Stomach smooth muscle (tissue), 2 donors: ENCODE measurements around the gene MAPT.

Experiments
- H3K27ac ChIP-seq: one replicate; pipeline ENCODE4 v1.7.0; 2013; ENCODE audit warnings: mild to moderate bottlenecking, low read length, inconsistent platforms
- H3K27me3 ChIP-seq, 2 donors: one replicate each; pipeline ENCODE4 v1.7.0; 2013; ENCODE audit warnings: low read length in 2 of 2; ENCODE audit not compliant: insufficient read depth in 2 of 2, control insufficient read depth in 1 of 2
- H3K36me3 ChIP-seq, 2 donors: one replicate each; pipeline ENCODE4 v1.7.0; 2013; ENCODE audit warnings: low read length in 2 of 2; ENCODE audit not compliant: control insufficient read depth in 2 of 2, insufficient read depth in 2 of 2
- H3K4me1 ChIP-seq: one replicate; pipeline ENCODE4 v1.7.0; 2013; ENCODE audit warnings: low read length; ENCODE audit not compliant: control insufficient read depth, insufficient read depth
- H3K4me3 ChIP-seq, 2 donors: one replicate each; pipeline ENCODE4 v1.7.0; 2013; ENCODE audit warnings: low read length in 2 of 2
- H3K9ac ChIP-seq, 2 donors: one replicate each; pipeline ENCODE4 v1.7.0; 2013; ENCODE audit warnings: low read length in 2 of 2, mild to moderate bottlenecking in 1 of 2
- H3K9me3 ChIP-seq, 2 donors: one replicate each; pipeline ENCODE4 v1.7.0; 2013; ENCODE audit warnings: low read length in 2 of 2; ENCODE audit not compliant: control insufficient read depth in 2 of 2
- donor health status: healthy.
- donor health status: Pancreatic carcinoma.

MAPT gene

DNA sequence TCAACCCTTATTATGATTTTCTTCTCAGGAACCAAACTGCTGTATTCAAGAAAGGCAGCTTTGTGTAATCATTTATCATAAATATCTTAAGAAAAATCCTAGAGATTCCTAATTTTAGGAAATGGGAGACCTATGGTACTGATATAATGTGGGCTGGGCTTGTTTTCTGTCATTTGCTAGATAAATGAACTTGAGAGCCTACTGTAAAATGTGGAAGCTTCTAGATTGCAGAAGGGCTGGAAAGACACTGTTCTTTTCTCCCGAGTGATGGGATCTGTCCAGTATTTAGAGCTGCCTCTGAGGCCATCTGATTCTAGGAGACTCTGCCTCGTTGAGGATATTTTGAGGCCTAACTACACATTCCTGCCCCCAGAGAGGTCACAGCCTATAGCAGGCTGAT is 84.8 kb downstream of the MAPT start:
- Histone ChIP-seq H3K27ac (no peak overlapping the region), H3K4me3 (no peak overlapping the region), H3K4me1 (peaks cover 2% of the 10 kb centered on the region), H3K9ac (no peak overlapping the region), H3K27me3 (no peaks in the 10 kb centered on the region), H3K9me3 (no peaks in the 10 kb centered on the region), H3K36me3 (no peaks in the 10 kb centered on the region)

GRCh38 chr17:45980855-45981254 is 86.5 kb downstream of the MAPT start:
- Histone ChIP-seq H3K4me3 (no peak overlapping the region), H3K27ac (no peak overlapping the region), H3K9me3 (no peaks in the 10 kb centered on the region), H3K36me3 (no peaks in the 10 kb centered on the region), H3K27me3 (no peaks in the 10 kb centered on the region), H3K4me1 (peaks cover 2% of the 10 kb centered on the region), H3K9ac (no peak overlapping the region)

DNA sequence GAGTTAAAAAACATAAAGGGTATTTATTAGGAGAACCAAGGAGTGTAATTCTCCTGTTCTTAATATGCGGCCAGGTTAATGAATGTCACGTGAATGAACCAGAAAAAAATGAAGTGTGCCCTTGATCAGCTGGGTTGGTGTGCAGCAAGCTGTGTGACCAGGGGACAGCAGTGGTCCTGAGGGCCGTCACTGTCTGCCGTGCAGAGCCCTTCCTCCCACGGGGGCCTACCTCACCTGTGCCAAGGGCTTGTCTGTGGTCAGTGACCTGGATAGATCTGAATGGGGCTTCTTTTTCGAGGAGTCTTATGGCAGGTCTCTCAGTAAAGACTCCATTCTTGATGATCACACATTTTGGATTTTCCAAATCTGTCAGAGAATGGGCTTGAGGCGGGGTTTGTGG is 87.0 kb downstream of the MAPT start:
- Histone ChIP-seq H3K9ac (no peak overlapping the region), H3K9me3 (no peaks in the 10 kb centered on the region), H3K27ac (no peak overlapping the region), H3K27me3 (no peaks in the 10 kb centered on the region), H3K36me3 (no peaks in the 10 kb centered on the region), H3K4me3 (no peak overlapping the region), H3K4me1 (peaks cover 2% of the 10 kb centered on the region)

GRCh38 chr17:45982791-45983613 is 88.6 kb downstream of the MAPT start:
- H3K9me3 ChIP-seq = no peaks in the 10 kb centered on the region
- no peak overlapping the region for H3K27ac ChIP-seq
- H3K36me3 ChIP-seq = no peaks in the 10 kb centered on the region
- H3K4me3 ChIP-seq = no peak overlapping the region
- H3K9ac ChIP-seq = no peak overlapping the region
- H3K4me1 ChIP-seq = peaks cover 2% of the 10 kb centered on the region
- no peaks in the 10 kb centered on the region for H3K27me3 ChIP-seq

DNA sequence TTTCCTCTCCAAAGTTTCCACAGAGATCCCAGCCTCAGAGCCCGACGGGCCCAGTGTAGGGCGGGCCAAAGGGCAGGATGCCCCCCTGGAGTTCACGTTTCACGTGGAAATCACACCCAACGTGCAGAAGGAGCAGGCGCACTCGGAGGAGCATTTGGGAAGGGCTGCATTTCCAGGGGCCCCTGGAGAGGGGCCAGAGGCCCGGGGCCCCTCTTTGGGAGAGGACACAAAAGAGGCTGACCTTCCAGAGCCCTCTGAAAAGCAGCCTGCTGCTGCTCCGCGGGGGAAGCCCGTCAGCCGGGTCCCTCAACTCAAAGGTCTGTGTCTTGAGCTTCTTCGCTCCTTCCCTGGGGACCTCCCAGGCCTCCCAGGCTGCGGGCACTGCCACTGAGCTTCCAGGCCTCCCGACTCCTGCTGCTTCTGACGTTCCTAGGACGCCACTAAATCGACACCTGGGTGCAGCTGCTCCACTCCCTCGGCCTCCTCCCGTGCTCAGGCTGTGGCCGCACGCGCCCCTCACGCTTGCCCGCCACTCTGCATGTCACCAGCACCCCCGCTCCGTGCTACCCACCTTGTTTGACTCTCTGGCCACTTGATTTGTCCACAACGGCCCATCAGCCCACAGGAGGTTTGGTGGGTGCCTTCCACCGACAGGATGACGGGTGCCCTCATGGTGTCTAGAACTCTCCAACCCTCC is 89.4 kb downstream of the MAPT start:
- no peaks in the 10 kb centered on the region for H3K36me3 ChIP-seq
- H3K27me3 ChIP-seq = no peaks in the 10 kb centered on the region
- no peak overlapping the region for H3K9ac ChIP-seq
- peaks cover 2% of the 10 kb centered on the region for H3K4me1 ChIP-seq
- no peak overlapping the region for H3K27ac ChIP-seq
- H3K9me3 ChIP-seq = no peaks in the 10 kb centered on the region
- no peak overlapping the region for H3K4me3 ChIP-seq

DNA sequence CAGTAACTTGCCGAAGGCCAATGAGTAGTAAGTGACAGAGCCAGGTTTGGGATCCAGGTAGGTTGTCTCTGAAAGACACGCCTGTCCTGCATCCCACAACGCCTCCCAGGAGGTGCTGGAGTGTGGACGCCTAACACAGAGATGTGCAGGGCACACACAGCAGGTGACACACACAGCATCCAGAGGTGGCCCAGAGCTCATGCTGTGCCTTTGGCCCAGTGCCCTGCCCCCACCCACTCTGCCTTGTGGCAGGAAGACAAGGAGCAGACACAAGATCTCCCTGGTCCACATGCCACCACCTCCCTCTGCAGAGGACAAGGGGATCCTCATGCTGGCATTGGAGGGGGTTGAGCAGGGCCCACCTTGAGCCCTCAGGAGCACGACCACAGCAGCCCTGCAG is 90.0 kb downstream of the MAPT start:
- Histone ChIP-seq H3K27ac (no peak overlapping the region), H3K9me3 (no peaks in the 10 kb centered on the region), H3K36me3 (no peaks in the 10 kb centered on the region)

GRCh38 chr17:45985447-45985846 is 91.1 kb downstream of the MAPT start:
- H3K27me3 ChIP-seq = no peaks in the 10 kb centered on the region
- no peak overlapping the region for H3K4me3 ChIP-seq
- H3K36me3 ChIP-seq = no peaks in the 10 kb centered on the region
- H3K9me3 ChIP-seq = no peaks in the 10 kb centered on the region
- no peak overlapping the region for H3K9ac ChIP-seq
- H3K4me1 ChIP-seq = peaks cover 2% of the 10 kb centered on the region
- no peak overlapping the region for H3K27ac ChIP-seq

More for the DNA sequence above, 90.0 kb downstream of the MAPT start:
- peaks cover 2% of the 10 kb centered on the region for H3K4me1 ChIP-seq
- H3K27me3 ChIP-seq = no peaks in the 10 kb centered on the region
- no peak overlapping the region for H3K9ac ChIP-seq
- no peak overlapping the region for H3K4me3 ChIP-seq

GRCh38 chr17:45986056-45986455 is 91.7 kb downstream of the MAPT start:
- H3K9ac ChIP-seq = no peak overlapping the region
- no peak overlapping the region for H3K4me3 ChIP-seq
- H3K27ac ChIP-seq = no peak overlapping the region
- H3K36me3 ChIP-seq = no peaks in the 10 kb centered on the region
- no peaks in the 10 kb centered on the region for H3K9me3 ChIP-seq
- H3K4me1 ChIP-seq = peaks cover 2% of the 10 kb centered on the region
- no peaks in the 10 kb centered on the region for H3K27me3 ChIP-seq

DNA sequence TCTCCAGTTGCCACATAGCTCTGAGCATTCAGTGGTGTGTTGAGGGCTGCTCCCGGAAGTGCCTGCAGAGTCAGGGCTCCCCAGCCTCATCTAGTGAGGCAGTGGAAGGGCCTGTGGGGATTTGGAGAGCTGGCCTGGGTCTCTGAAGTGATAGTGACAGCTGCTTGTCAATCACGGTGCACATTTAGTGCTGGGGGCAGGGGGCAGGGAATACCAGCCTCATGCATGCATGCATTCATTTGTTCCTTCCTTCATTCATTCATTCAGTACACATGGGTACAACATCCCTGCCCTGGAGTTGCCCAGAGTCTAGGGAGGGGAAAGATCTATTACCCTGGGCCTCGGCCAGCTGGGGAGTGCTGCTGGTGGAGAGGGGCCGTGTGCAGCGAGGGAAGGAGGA is 93.4 kb downstream of the MAPT start:
- Histone ChIP-seq H3K36me3 (no peaks in the 10 kb centered on the region), H3K9me3 (no peaks in the 10 kb centered on the region), H3K4me1 (peaks cover 2% of the 10 kb centered on the region), H3K27ac (no peak overlapping the region), H3K9ac (no peak overlapping the region), H3K27me3 (no peaks in the 10 kb centered on the region), H3K4me3 (no peak overlapping the region)

- Histone ChIP-seq H3K36me3 (no peaks in the 10 kb centered on the region), H3K27me3 (no peaks in the 10 kb centered on the region), H3K27ac (no peak overlapping the region), H3K4me1 (no peaks in the 10 kb centered on the region), H3K4me3 (no peak overlapping the region), H3K9ac (no peak overlapping the region), H3K9me3 (no peaks in the 10 kb centered on the region)
Measured at GRCh38 chr17:45989759-45990158, 95.4 kb downstream of the MAPT start.

DNA sequence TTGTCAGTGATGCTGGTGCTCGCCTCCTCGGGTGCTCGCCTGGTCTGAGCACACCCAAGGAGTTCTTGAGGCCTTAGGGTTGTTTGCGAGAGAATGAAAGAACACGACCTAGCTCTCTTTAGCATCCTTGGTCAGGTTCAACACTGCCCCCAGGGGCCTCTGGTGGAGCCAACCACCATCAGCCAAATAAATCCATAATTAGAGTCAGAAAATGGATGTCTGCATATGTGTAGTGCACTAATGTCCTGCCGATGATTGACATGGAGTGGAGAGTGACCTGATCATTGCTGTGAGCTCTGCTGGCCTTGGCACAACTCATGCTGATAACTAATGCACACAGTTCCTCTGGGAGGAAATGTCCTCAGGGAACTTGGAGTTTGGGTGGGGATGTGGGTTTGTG is 96.5 kb downstream of the MAPT start:
- no peak overlapping the region for H3K4me3 ChIP-seq
- H3K27ac ChIP-seq = no peak overlapping the region
- no peak overlapping the region for H3K9ac ChIP-seq
- H3K27me3 ChIP-seq = no peaks in the 10 kb centered on the region
- no peaks in the 10 kb centered on the region for H3K4me1 ChIP-seq
- H3K36me3 ChIP-seq = no peaks in the 10 kb centered on the region
- H3K9me3 ChIP-seq = no peaks in the 10 kb centered on the region
